Trophoblast cell (in vitro differentiated cells and primary cell): ENCODE results near the gene SUSD5.

Experiments
- DNase-seq, 2 donors: peaks; one replicate each; pipeline ENCODE4 v3.0.0-alpha.2; 2016
- H2AFZ ChIP-seq: 2 replicates; pipeline ENCODE4 v1.6.1; 2013; ENCODE audit warnings: low read length, moderate library complexity, mild to moderate bottlenecking; ENCODE audit not compliant: insufficient read depth, poor library complexity
- H2AK5ac ChIP-seq: 2 replicates; pipeline ENCODE4 v1.6.1; 2013; ENCODE audit warnings: mild to moderate bottlenecking, low read length
- H2BK120ac ChIP-seq: 2 replicates; pipeline ENCODE4 v1.6.1; 2013; ENCODE audit warnings: low read length, mild to moderate bottlenecking, moderate library complexity; ENCODE audit not compliant: insufficient read depth, poor library complexity
- H2BK12ac ChIP-seq: 2 replicates; pipeline ENCODE4 v1.6.1; 2013; ENCODE audit warnings: mild to moderate bottlenecking, low read length, moderate library complexity
- H2BK5ac ChIP-seq: 2 replicates; pipeline ENCODE4 v1.6.1; 2013; ENCODE audit warnings: low read length, low read depth, moderate library complexity, mild to moderate bottlenecking; ENCODE audit not compliant: poor library complexity
- H3K14ac ChIP-seq: 2 replicates; pipeline ENCODE4 v1.6.1; 2013; ENCODE audit warnings: mild to moderate bottlenecking, low read length
- H3K18ac ChIP-seq: 2 replicates; pipeline ENCODE4 v1.6.1; 2013; ENCODE audit warnings: mild to moderate bottlenecking, low read length
- H3K23ac ChIP-seq: 2 replicates; pipeline ENCODE4 v1.6.1; 2013; ENCODE audit warnings: low read length
- H3K27ac ChIP-seq: 2 replicates; pipeline ENCODE4 v1.5.1; 2013; ENCODE audit warnings: low read depth, mild to moderate bottlenecking, inconsistent platforms, low read length, moderate library complexity
- H3K27me3 ChIP-seq: 2 replicates; pipeline ENCODE4 v1.6.1; 2013; ENCODE audit warnings: inconsistent platforms, mild to moderate bottlenecking, low read length, moderate library complexity; ENCODE audit not compliant: insufficient read depth
- H3K36me3 ChIP-seq, 2 experiments: 1 replicate in 1 of 2; 2 replicates in 1 of 2; pipeline ENCODE4 v1.6.1; 2013; ENCODE audit warnings: low read length in 2 of 2, mild to moderate bottlenecking in 2 of 2, moderate library complexity in 1 of 2; ENCODE audit not compliant: insufficient read depth in 2 of 2, control insufficient read depth in 1 of 2
- H3K4ac ChIP-seq: 2 replicates; pipeline ENCODE4 v1.6.1; 2013; ENCODE audit warnings: low read depth, mild to moderate bottlenecking, low read length, moderate library complexity
- H3K4me1 ChIP-seq, 2 experiments: 1 replicate in 1 of 2; 2 replicates in 1 of 2; pipeline ENCODE4 v1.6.1; 2013; ENCODE audit warnings: low read length in 2 of 2, mild to moderate bottlenecking in 2 of 2, moderate library complexity in 1 of 2; ENCODE audit not compliant: insufficient read depth in 2 of 2, control insufficient read depth in 1 of 2
- H3K4me2 ChIP-seq: 2 replicates; pipeline ENCODE4 v1.6.1; 2013; ENCODE audit warnings: inconsistent platforms, mild to moderate bottlenecking, low read length, moderate library complexity
- H3K4me3 ChIP-seq: 2 replicates; pipeline ENCODE4 v1.5.1; 2013; ENCODE audit warnings: mild to moderate bottlenecking, low read depth, low read length, inconsistent platforms
- H3K79me1 ChIP-seq: one replicate; pipeline ENCODE4 v1.6.1; 2013; ENCODE audit warnings: low read length
- H3K79me2 ChIP-seq: 2 replicates; pipeline ENCODE4 v1.6.1; 2013; ENCODE audit warnings: low read length, mild to moderate bottlenecking; ENCODE audit not compliant: control insufficient read depth, insufficient read depth, poor library complexity
- H3K9ac ChIP-seq: 2 replicates; pipeline ENCODE4 v1.6.1; 2013; ENCODE audit warnings: mild to moderate bottlenecking, low read length
- H3K9me3 ChIP-seq: 2 replicates; pipeline ENCODE4 v1.6.1; 2013; ENCODE audit warnings: low read depth, mild to moderate bottlenecking, control low read depth, inconsistent platforms, low read length; ENCODE audit not compliant: insufficient read depth
- H4K12ac ChIP-seq: 2 replicates; pipeline ENCODE4 v1.6.1; 2013; ENCODE audit warnings: low read depth, mild to moderate bottlenecking, low read length, moderate library complexity
- H4K8ac ChIP-seq: 2 replicates; pipeline ENCODE4 v1.6.1; 2013; ENCODE audit warnings: low read depth, mild to moderate bottlenecking, low read length, moderate library complexity
- H4K91ac ChIP-seq: one replicate; pipeline ENCODE4 v1.6.1; 2013; ENCODE audit warnings: low read depth, mild to moderate bottlenecking, low read length, moderate library complexity
- WGBS: extraction: QIAGEN DNeasy Blood & Tissue Kit; methylation state at CpG from one replicate; pipeline ENCODE4 v1.1.7; 2013; ENCODE audit warnings: missing lambda C conversion rate; ENCODE audit not compliant: insufficient read length, insufficient coverage; ENCODE audit errors: extremely low coverage; 5-methylcytosine and 5-hydroxymethylcytosine counted together

SUSD5 gene

DNA sequence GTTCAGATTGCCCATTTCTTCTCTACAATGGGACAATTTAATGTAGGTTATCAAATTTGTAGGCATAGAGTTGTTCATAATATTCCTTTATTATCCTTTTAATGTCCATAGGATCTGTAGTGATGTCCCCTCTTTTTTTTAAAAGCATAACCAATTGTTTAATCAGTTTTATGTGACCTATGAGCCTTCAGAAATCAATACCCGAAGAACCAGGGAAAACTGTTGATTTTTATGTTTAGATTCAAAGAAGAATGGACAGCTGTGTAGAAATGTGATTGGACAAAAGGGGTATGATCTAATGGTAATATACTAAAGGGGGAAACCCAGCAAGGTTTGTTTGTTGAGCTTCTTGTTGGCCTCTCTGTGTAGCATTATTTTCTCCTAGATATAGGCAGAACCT is 39.5 kb downstream of the SUSD5 start:
- Histone ChIP-seq H3K27ac (no peak overlapping the region), H3K36me3 (no peaks in the 10 kb centered on the region), H3K4ac (no peak overlapping the region), H3K27me3 (no peaks in the 10 kb centered on the region), H2AK5ac (no peak overlapping the region), H2BK120ac (no peak overlapping the region), H4K12ac (no peak overlapping the region), H3K18ac (no peak overlapping the region), H3K79me2 (no peaks in the 10 kb centered on the region), H3K4me1 (no peaks in the 10 kb centered on the region), H2AFZ (no peak overlapping the region), H2BK12ac (no peak overlapping the region), H4K91ac (no peak overlapping the region), H4K8ac (no peak overlapping the region), H3K9ac (no peak overlapping the region), H3K9me3 (no peaks in the 10 kb centered on the region), H3K4me2 (no peak overlapping the region), H3K14ac (no peak overlapping the region), H3K4me3 (no peak overlapping the region), H3K23ac (no peak overlapping the region), H3K79me1 (no peaks in the 10 kb centered on the region), H2BK5ac (no peak overlapping the region)
- WGBS, result no CpG with 5 or more reads among the region's 1 CpG
- no peak for DNase-seq

DNA sequence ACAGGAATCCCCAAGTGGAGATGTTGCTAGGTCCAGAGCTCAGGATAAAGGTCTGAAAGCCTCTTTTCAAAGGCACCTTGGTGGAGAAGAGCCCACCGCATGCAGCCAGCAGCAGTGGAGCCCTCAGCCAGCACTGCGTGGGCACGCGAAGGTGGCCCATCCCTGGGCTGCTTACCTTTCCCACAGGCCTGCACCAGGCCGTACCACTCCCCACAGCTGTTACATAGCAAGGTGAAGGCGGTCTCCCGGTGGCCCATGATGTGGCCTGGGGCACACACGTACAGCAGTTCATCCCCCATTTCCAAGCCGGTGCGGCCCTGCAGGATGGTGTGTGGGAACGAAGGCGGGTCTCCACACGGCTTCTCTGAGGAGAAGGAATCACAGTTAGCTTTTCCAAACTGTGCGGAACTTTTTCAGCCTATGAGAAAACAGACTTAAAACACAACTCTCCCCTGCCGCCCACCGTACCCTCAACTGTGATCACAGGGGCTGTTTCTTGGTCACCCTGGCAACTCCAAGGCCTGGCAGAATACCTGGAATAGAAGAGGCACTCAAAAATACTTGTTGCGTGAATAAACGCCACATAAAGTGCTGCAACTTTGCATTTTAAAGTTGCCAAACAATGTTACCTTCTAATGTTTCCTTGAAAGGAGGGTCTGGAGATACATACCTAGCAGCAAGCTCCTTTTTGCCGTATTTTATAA is 43.7 kb downstream of the SUSD5 start:
- whole genome bisulfite sequencing, result no CpG with 5 or more reads among the region's 19 CpGs

DNA sequence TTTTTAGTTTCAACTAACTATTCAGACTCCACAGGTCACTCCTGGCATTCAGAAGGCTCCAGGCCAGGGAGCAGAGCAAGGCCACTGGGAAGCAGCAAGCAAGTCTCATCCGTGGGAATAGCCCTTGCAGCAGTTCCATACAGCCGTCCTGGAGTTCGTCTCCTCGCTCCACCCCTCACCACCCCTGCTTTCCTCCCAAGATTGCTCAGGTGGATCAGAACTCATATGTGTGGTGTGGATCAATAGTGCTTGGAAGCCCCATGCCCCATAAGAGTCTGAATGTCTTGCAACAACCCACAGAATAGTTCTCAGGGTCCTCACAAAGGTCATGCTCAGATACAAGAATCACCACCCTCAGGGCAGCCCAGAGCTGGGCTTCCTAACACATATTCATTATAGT is 44.5 kb downstream of the SUSD5 start:
- no CpG with 5 or more reads among the region's 4 CpGs for WGBS

More for the DNA sequence above, 43.7 kb downstream of the SUSD5 start:
- no peak overlapping the region for H4K8ac ChIP-seq
- no peak overlapping the region for H3K23ac ChIP-seq
- no peak overlapping the region for H3K4me2 ChIP-seq
- H2BK120ac ChIP-seq, result no peak overlapping the region
- H3K9ac ChIP-seq, result no peak overlapping the region
- H3K27ac ChIP-seq, result no peak overlapping the region
- H3K14ac ChIP-seq, result no peak overlapping the region
- H3K79me2 ChIP-seq, result no peaks in the 10 kb centered on the region
- H4K12ac ChIP-seq, result no peak overlapping the region
- H3K4me3 ChIP-seq, result no peak overlapping the region
- no peak overlapping the region for H2BK12ac ChIP-seq
- H4K91ac ChIP-seq, result no peak overlapping the region
- no peaks in the 10 kb centered on the region for H3K36me3 ChIP-seq
- H2BK5ac ChIP-seq, result no peak overlapping the region
- no peak overlapping the region for H3K4ac ChIP-seq
- no peaks in the 10 kb centered on the region for H3K27me3 ChIP-seq
- H3K4me1 ChIP-seq, result no peaks in the 10 kb centered on the region
- DNase-seq, result no peak
- H3K18ac ChIP-seq, result no peak overlapping the region
- H3K79me1 ChIP-seq, result no peaks in the 10 kb centered on the region
- no peak overlapping the region for H2AK5ac ChIP-seq
- no peak overlapping the region for H2AFZ ChIP-seq
- no peaks in the 10 kb centered on the region for H3K9me3 ChIP-seq

GRCh38 chr3:33173672-33174071 is 44.9 kb downstream of the SUSD5 start:
- H3K4ac ChIP-seq, result no peak overlapping the region
- no peak overlapping the region for H2BK5ac ChIP-seq
- H3K23ac ChIP-seq, result no peak overlapping the region
- H3K4me2 ChIP-seq, result no peak overlapping the region
- H3K18ac ChIP-seq, result no peak overlapping the region
- H2BK120ac ChIP-seq, result no peak overlapping the region
- H3K14ac ChIP-seq, result no peak overlapping the region
- WGBS, result no CpG with 5 or more reads among the region's 4 CpGs
- H2AK5ac ChIP-seq, result no peak overlapping the region
- no peak overlapping the region for H4K8ac ChIP-seq
- no peaks in the 10 kb centered on the region for H3K4me1 ChIP-seq
- no peak overlapping the region for H4K12ac ChIP-seq
- no peak overlapping the region for H2BK12ac ChIP-seq
- H3K79me2 ChIP-seq, result no peaks in the 10 kb centered on the region
- no peak overlapping the region for H4K91ac ChIP-seq
- H3K9me3 ChIP-seq, result no peaks in the 10 kb centered on the region
- H3K79me1 ChIP-seq, result no peaks in the 10 kb centered on the region
- no peak overlapping the region for H3K4me3 ChIP-seq
- no peak overlapping the region for H3K27ac ChIP-seq
- no peak overlapping the region for H2AFZ ChIP-seq
- H3K9ac ChIP-seq, result no peak overlapping the region
- H3K36me3 ChIP-seq, result no peaks in the 10 kb centered on the region
- DNase-seq, result no peak
- H3K27me3 ChIP-seq, result no peaks in the 10 kb centered on the region

More for the DNA sequence above, 44.5 kb downstream of the SUSD5 start:
- Histone ChIP-seq H3K9me3 (no peaks in the 10 kb centered on the region), H2BK120ac (no peak overlapping the region), H4K8ac (no peak overlapping the region), H3K79me1 (no peaks in the 10 kb centered on the region), H3K27me3 (no peaks in the 10 kb centered on the region), H3K9ac (no peak overlapping the region), H3K4me3 (no peak overlapping the region), H3K4me2 (no peak overlapping the region), H3K23ac (no peak overlapping the region), H2AK5ac (no peak overlapping the region), H4K91ac (no peak overlapping the region), H4K12ac (no peak overlapping the region), H3K4ac (no peak overlapping the region), H2AFZ (no peak overlapping the region), H3K14ac (no peak overlapping the region), H3K36me3 (no peaks in the 10 kb centered on the region), H3K18ac (no peak overlapping the region), H3K79me2 (no peaks in the 10 kb centered on the region), H3K4me1 (no peaks in the 10 kb centered on the region), H2BK5ac (no peak overlapping the region), H2BK12ac (no peak overlapping the region), H3K27ac (no peak overlapping the region)
- DNase-seq, result no peak
